MM.1S (cell line): ENCODE data around the gene TRMT61A.

Experiments
- EZH2 ChIP-seq: fragments of 300-600 bp; sonication (generic); optimal IDR thresholded peaks from 2 replicates; pipeline ENCODE3; 2017; ENCODE audit warnings: low read depth, mild to moderate bottlenecking, antibody characterized with exemption, low read length, mixed read lengths
- TF ChIP-seq, protein P1 (sequence below): fragments of 300-600 bp; sonication (generic); IDR thresholded peaks from 2 replicates; pipeline ENCODE4 v1.5.1; 2016; ENCODE audit warnings: antibody characterized with exemption, low read length, mixed read lengths

DNA sequence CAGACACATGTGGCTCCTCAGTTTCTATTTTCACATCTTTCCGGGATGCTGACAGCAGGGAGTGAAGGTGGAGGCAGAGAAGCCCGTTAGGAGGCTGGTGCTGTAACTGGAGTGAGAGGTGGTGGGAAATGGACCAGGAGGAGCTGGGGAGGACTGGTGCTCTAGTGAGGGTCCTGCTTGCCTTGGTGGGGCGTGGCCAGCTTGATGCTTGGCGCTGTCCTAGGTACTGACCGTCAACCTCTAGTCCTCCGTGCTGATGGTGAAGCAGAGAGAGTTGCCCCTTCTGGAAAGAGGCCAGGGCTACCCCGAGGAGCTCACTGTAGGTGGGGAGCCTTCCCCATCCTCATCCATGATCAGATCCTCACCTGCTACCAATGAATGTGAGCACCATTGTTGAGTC is 1.4 kb downstream of the TRMT61A start:
- TF ChIP-seq, protein P1, sequence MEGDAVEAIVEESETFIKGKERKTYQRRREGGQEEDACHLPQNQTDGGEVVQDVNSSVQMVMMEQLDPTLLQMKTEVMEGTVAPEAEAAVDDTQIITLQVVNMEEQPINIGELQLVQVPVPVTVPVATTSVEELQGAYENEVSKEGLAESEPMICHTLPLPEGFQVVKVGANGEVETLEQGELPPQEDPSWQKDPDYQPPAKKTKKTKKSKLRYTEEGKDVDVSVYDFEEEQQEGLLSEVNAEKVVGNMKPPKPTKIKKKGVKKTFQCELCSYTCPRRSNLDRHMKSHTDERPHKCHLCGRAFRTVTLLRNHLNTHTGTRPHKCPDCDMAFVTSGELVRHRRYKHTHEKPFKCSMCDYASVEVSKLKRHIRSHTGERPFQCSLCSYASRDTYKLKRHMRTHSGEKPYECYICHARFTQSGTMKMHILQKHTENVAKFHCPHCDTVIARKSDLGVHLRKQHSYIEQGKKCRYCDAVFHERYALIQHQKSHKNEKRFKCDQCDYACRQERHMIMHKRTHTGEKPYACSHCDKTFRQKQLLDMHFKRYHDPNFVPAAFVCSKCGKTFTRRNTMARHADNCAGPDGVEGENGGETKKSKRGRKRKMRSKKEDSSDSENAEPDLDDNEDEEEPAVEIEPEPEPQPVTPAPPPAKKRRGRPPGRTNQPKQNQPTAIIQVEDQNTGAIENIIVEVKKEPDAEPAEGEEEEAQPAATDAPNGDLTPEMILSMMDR: no peak
- no peak for TF ChIP-seq EZH2
